GF-D8 (cell line): ENCODE results near the gene GRAMD2A.
A peak's percentile ranks its signal among the peaks of the same experiment; 100 is the strongest.

Experiments used
- DNase-seq: peaks from one replicate; lab custom pipeline; 2025; lab: John Stamatoyannopoulos, UW

The GRAMD2A gene

GRCh38 chr15:72167445-72167844 lies 30.1 kb downstream of the GRAMD2A start:
- DNase-seq = no peak

- no peak for DNase-seq
Observed at GRCh38 chr15:72166716-72167417, 30.7 kb downstream of the GRAMD2A start.

- no peak for DNase-seq
Observed at GRCh38 chr15:72163719-72164118, 33.9 kb downstream of the GRAMD2A start.

GRCh38 chr15:72162569-72162968 lies 35.0 kb downstream of the GRAMD2A start:
- DNase-seq = no peak

GRCh38 chr15:72161361-72162132 lies 36.0 kb downstream of the GRAMD2A start:
- DNase-seq = no peak

GRCh38 chr15:72160696-72161245 lies 36.8 kb downstream of the GRAMD2A start:
- no peak for DNase-seq

GRCh38 chr15:72156928-72157327 lies 40.7 kb downstream of the GRAMD2A start:
- DNase-seq = no peak

GRCh38 chr15:72155635-72156616 lies 41.7 kb downstream of the GRAMD2A start:
- DNase-seq = peak; percentile 35

- no peak for DNase-seq
Observed at GRCh38 chr15:72155003-72155621, 42.5 kb downstream of the GRAMD2A start.

- no peak for DNase-seq
Observed at GRCh38 chr15:72154316-72154715, 43.3 kb downstream of the GRAMD2A start.

GRCh38 chr15:72153269-72154000 lies 44.2 kb downstream of the GRAMD2A start:
- no peak for DNase-seq

GRCh38 chr15:72147418-72147817 lies 50.2 kb downstream of the GRAMD2A start:
- DNase-seq = no peak

- DNase-seq = no peak
Observed at GRCh38 chr15:72146934-72147333, 50.7 kb downstream of the GRAMD2A start.

GRCh38 chr15:72146221-72146620 lies 51.4 kb downstream of the GRAMD2A start:
- no peak for DNase-seq

- no peak for DNase-seq
Observed at GRCh38 chr15:72141171-72142084, 56.2 kb downstream of the GRAMD2A start.

- no peak for DNase-seq
Observed at GRCh38 chr15:72140088-72140487, 57.5 kb downstream of the GRAMD2A start.

GRCh38 chr15:72139667-72140066 lies 57.9 kb downstream of the GRAMD2A start:
- DNase-seq = no peak

- DNase-seq = no peak
Observed at GRCh38 chr15:72136170-72137051, 61.2 kb downstream of the GRAMD2A start.

GRCh38 chr15:72135719-72136118 lies 61.9 kb downstream of the GRAMD2A start:
- no peak for DNase-seq
